PC-3 (cell line): Measurements from ENCODE around the gene FBLN5. TPM values are rescaled to one million over a fixed set of nuclear protein-coding genes. Genes with fewer than 3 reads are reported as not detected.

Source experiments
- ATAC-seq: fragments of 200-7000 bp; cut with Tn5 transposase; 2 replicates; pipeline ENCODE4 v1.9.1; 2020; ENCODE audit warnings: mild to moderate bottlenecking, moderate library complexity
- BruUV-seq: library from RNA; stranded (reverse); fragments of 400-500 nt; replicated peaks from 2 replicates; lab custom pipeline; 2021; lab: Mats Ljungman, UMichigan
- CTCF ChIA-PET: fragments of 300-600 bp; sonication (Branson Sonifier 250); formaldehyde crosslinking; loops from one replicate; lab custom pipeline; 2022; ENCODE audit warnings: antibody characterized with exemption; lab: Charles Lee
- POLR2A ChIA-PET: fragments of 300-600 bp; sonication (Branson Sonifier 250); formaldehyde crosslinking; loops from one replicate; lab custom pipeline; 2022; ENCODE audit warnings: antibody characterized with exemption; ENCODE audit not compliant: unreplicated experiment; lab: Charles Lee
- DNase-seq: peaks from one replicate; pipeline ENCODE4 v3.0.0-alpha.2; 2015
- H2AFZ ChIP-seq: fragments of 300-600 bp; sonication (generic); 2 replicates; pipeline ENCODE4 v1.6.0; 2016; ENCODE audit warnings: antibody characterized with exemption, low read length
- H3F3A ChIP-seq: fragments of 300-600 bp; sonication (generic); one replicate; pipeline ENCODE4 v1.6.0; 2017; ENCODE audit warnings: antibody characterized with exemption, low read length, control low read depth, mild to moderate bottlenecking; ENCODE audit not compliant: unreplicated experiment
- H3K27ac ChIP-seq: fragments of 300-600 bp; sonication (generic); 2 replicates; pipeline ENCODE4 v1.5.1; 2016; ENCODE audit warnings: mild to moderate bottlenecking, low read length
- H3K27me3 ChIP-seq: fragments of 300-600 bp; sonication (generic); 2 replicates; pipeline ENCODE4 v1.6.1; 2016; ENCODE audit warnings: low read length, mixed read lengths
- H3K36me3 ChIP-seq: fragments of 300-600 bp; sonication (generic); 2 replicates; pipeline ENCODE4 v1.6.1; 2016; ENCODE audit warnings: low read depth, mixed run types, low read length, mixed read lengths
- H3K4me1 ChIP-seq: fragments of 300-600 bp; sonication (generic); 2 replicates; pipeline ENCODE4 v1.5.1; 2016; ENCODE audit warnings: low read length; ENCODE audit not compliant: insufficient read depth
- H3K4me2 ChIP-seq: fragments of 300-600 bp; sonication (generic); 2 replicates; pipeline ENCODE4 v1.6.0; 2016; ENCODE audit warnings: low read length
- H3K4me3 ChIP-seq: fragments of 300-600 bp; sonication (generic); 2 replicates; pipeline ENCODE4 v1.5.1; 2016; ENCODE audit warnings: mild to moderate bottlenecking, low read length, mixed read lengths
- H3K79me2 ChIP-seq: fragments of 300-600 bp; sonication (generic); 2 replicates; pipeline ENCODE4 v1.6.1; 2017; ENCODE audit warnings: low read length, mixed read lengths
- H3K9ac ChIP-seq: fragments of 300-600 bp; sonication (generic); 2 replicates; pipeline ENCODE4 v1.6.0; 2016; ENCODE audit warnings: mild to moderate bottlenecking, low read length
- H3K9me2 ChIP-seq: fragments of 300-600 bp; sonication (generic); replicated peaks from 2 replicates; pipeline ENCODE4 v1.6.1; 2016; ENCODE audit warnings: mixed run types, low read length, mixed read lengths
- H3K9me3 ChIP-seq: fragments of 300-600 bp; sonication (generic); 2 replicates; pipeline ENCODE4 v1.6.1; 2016; ENCODE audit warnings: low read length, mixed read lengths
- H4K20me1 ChIP-seq: fragments of 300-600 bp; sonication (generic); 2 replicates; pipeline ENCODE4 v1.6.1; 2016; ENCODE audit warnings: low read length, mixed read lengths
- EZH2 ChIP-seq: fragments of 300-600 bp; sonication (generic); IDR thresholded peaks from one replicate; pipeline ENCODE4 v1.6.1; 2017; ENCODE audit warnings: antibody characterized with exemption, mild to moderate bottlenecking, low read length; ENCODE audit not compliant: unreplicated experiment
- EZH2phosphoT487 ChIP-seq: fragments of 300-600 bp; sonication (generic); IDR thresholded peaks from 2 replicates; pipeline ENCODE4 v1.6.1; 2018; ENCODE audit warnings: mild to moderate bottlenecking, antibody characterized with exemption, low read length, borderline replicate concordance
- intact Hi-C: fragments of 100-400 bp; cut with micrococcal nuclease; formaldehyde crosslinking; loops from 2 replicates; pipeline ENCODE4 v1.9.0; 2023
- total RNA-seq: library from RNA; depleted of rRNA; stranded (reverse); fragments of >200 nt; gene quantifications from 2 replicates; pipeline ENCODE4 v1.2.3, GENCODE V29; 2014
- TF ChIP-seq, protein P1 (sequence below): fragments of 300-600 bp; sonication (generic); conservative IDR thresholded peaks from 2 replicates; pipeline ENCODE4 v1.5.1; 2017; ENCODE audit warnings: antibody characterized with exemption, low read depth, mild to moderate bottlenecking, low read length

Gene FBLN5
- total RNA-seq, 1 experiment from 2014 or later, result 0.58 TPM

DNA sequence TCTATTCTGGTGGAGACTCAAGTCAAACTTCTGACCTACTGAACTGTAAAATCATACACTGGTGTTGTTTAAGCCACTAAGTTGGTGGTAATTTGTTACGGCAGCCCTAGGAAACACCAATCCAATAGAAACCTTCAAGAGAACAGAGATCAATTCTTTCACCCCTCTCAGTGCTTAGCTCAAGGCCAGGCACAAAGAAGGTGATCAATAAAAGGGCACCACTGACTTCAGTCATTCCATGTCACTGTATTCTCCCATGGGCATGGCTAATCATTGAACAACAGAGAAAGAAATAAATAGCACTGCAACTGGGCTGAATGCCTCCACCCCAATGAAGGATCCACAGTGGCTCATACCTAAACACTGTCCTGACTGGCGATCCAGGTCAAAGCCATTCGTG is 7.3 kb downstream of the FBLN5 start:
- no peak for DNase-seq
- BruUV-seq, result no TSS peak
- no peak overlapping the region for H3K27ac ChIP-seq
- no peaks in the 10 kb centered on the region for H3K36me3 ChIP-seq
- ChIA-PET POLR2A (no interaction called here), CTCF (no interaction called here)
- H3F3A ChIP-seq, result no peaks in the 10 kb centered on the region
- H3K9me2 ChIP-seq, result no peaks in the 10 kb centered on the region
- H4K20me1 ChIP-seq, result no peaks in the 10 kb centered on the region
- no peak for ATAC-seq
- H3K79me2 ChIP-seq, result no peaks in the 10 kb centered on the region
- no peaks in the 10 kb centered on the region for H3K4me1 ChIP-seq
- no peak overlapping the region for H3K4me2 ChIP-seq
- no peaks in the 10 kb centered on the region for H3K9me3 ChIP-seq
- intact Hi-C loops, result no loop called here
- H3K9ac ChIP-seq, result no peak overlapping the region
- H2AFZ ChIP-seq, result no peak overlapping the region
- no peaks in the 10 kb centered on the region for H3K27me3 ChIP-seq
- TF ChIP-seq EZH2, result no peak
- TF ChIP-seq EZH2phosphoT487, result no peak
- TF ChIP-seq, protein P1, sequence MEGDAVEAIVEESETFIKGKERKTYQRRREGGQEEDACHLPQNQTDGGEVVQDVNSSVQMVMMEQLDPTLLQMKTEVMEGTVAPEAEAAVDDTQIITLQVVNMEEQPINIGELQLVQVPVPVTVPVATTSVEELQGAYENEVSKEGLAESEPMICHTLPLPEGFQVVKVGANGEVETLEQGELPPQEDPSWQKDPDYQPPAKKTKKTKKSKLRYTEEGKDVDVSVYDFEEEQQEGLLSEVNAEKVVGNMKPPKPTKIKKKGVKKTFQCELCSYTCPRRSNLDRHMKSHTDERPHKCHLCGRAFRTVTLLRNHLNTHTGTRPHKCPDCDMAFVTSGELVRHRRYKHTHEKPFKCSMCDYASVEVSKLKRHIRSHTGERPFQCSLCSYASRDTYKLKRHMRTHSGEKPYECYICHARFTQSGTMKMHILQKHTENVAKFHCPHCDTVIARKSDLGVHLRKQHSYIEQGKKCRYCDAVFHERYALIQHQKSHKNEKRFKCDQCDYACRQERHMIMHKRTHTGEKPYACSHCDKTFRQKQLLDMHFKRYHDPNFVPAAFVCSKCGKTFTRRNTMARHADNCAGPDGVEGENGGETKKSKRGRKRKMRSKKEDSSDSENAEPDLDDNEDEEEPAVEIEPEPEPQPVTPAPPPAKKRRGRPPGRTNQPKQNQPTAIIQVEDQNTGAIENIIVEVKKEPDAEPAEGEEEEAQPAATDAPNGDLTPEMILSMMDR, result no peak
- H3K4me3 ChIP-seq, result no peak overlapping the region

- Histone ChIP-seq H3F3A (no peaks in the 10 kb centered on the region), H3K27me3 (peaks cover 6% of the 10 kb centered on the region; the same call in 1 of the 2 replicates), H3K9me3 (no peaks in the 10 kb centered on the region), H3K36me3 (no peaks in the 10 kb centered on the region), H4K20me1 (no peaks in the 10 kb centered on the region), H3K4me2 (no peak overlapping the region), H2AFZ (no peak overlapping the region), H3K79me2 (no peaks in the 10 kb centered on the region), H3K4me1 (no peaks in the 10 kb centered on the region), H3K27ac (no peak overlapping the region), H3K4me3 (no peak overlapping the region), H3K9ac (no peak overlapping the region), H3K9me2 (no peaks in the 10 kb centered on the region)
- ChIA-PET POLR2A (no interaction called here), CTCF (no interaction called here)
- TF ChIP-seq, protein P1, result no peak
- TF ChIP-seq EZH2, result no peak
- no peak for TF ChIP-seq EZH2phosphoT487
- intact Hi-C loops, result no loop called here
- DNase-seq (no peak), ATAC-seq (no peak)
- BruUV-seq, result no TSS peak
Measured at GRCh38 chr14:91935586-91935985, 11.9 kb downstream of the FBLN5 start.

DNA sequence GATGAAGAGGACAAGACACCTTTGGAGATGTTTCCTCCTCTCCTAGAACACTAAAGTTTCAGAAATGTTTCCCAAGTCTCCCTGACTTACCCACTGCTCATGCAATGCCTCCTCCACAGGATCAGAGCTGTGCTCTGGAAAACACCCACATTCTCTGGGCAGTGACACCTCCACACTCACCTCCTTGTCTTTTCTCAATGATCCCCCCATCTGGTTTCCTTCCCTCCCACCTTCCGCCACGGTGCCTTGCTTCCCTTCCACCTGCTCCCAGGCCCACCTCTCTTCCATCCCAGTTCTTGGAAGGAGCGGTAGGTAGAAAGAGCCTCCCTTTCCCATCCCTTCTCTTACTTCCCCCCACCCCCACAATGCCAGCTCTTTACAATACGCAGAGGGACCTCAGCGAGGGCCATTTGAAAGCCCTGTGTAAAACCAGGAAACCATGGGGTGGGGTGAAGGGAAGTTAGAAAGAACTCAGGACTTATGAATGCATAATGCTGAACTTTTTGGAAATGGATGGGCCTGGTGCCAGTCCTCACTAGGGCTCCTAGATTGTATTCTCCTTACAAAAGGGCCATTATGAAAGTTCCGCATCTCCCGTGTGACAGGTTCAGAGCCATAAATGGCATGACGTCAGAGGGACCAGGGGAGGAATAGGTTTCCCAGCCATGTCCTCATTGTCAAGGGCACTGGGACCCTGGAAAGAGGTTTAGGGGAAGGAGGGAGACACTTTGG is 12.8 kb downstream of the FBLN5 start:
- DNase-seq, result no peak
- no peaks in the 10 kb centered on the region for H3K4me1 ChIP-seq
- H3K4me3 ChIP-seq, result no peak overlapping the region
- peaks cover 6% of the 10 kb centered on the region; the same call in 1 of the 2 replicates for H3K27me3 ChIP-seq
- ATAC-seq, result no peak
- no peak overlapping the region for H3K4me2 ChIP-seq
- H3K36me3 ChIP-seq, result no peaks in the 10 kb centered on the region
- TF ChIP-seq EZH2phosphoT487 (no peak), EZH2 (no peak)
- TF ChIP-seq, protein P1, result no peak
- no peaks in the 10 kb centered on the region for H3K9me3 ChIP-seq
- intact Hi-C loops, result no loop called here
- no peaks in the 10 kb centered on the region for H3F3A ChIP-seq
- no peaks in the 10 kb centered on the region for H3K79me2 ChIP-seq
- no peaks in the 10 kb centered on the region for H3K9me2 ChIP-seq
- no peak overlapping the region for H3K27ac ChIP-seq
- no peak overlapping the region for H3K9ac ChIP-seq
- ChIA-PET CTCF (interaction anchor here (0.5 kb wide), 1 partner anchor 62 kb away, joined by 3 read pairs; no protein-coding TSS in a partner anchor), POLR2A (no interaction called here)
- no TSS peak for BruUV-seq
- no peak overlapping the region for H2AFZ ChIP-seq
- H4K20me1 ChIP-seq, result no peaks in the 10 kb centered on the region
